OCI-LY3 (cell line): ENCODE results near the gene CCDC38.

Experiments
- H2AFZ ChIP-seq: fragments of 200-600, 300-600 bp; shearing (Covaris generic); 2 replicates; pipeline ENCODE4 v1.6.0; 2014; ENCODE audit warnings: antibody characterized with exemption, low read depth, low read length
- H3K27ac ChIP-seq: fragments of 200-600, 300-600 bp; sonication (generic); 2 replicates; pipeline ENCODE4 v1.5.1; 2014; ENCODE audit warnings: mild to moderate bottlenecking, low read length, moderate library complexity, mixed read lengths
- H3K27me3 ChIP-seq: fragments of 200-600, 300-600 bp; sonication (generic); 2 replicates; pipeline ENCODE4 v1.6.1; 2014; ENCODE audit warnings: low read depth, low read length, mixed read lengths
- H3K36me3 ChIP-seq: fragments of 200-600, 300-600 bp; sonication (generic); replicated peaks from 2 replicates; pipeline ENCODE3; 2014; ENCODE audit warnings: low read depth, low read length, mixed read lengths
- H3K4me1 ChIP-seq: fragments of 300-600, 200-600 bp; sonication (generic); 2 replicates; pipeline ENCODE4 v1.6.1; 2014; ENCODE audit warnings: low read length, mixed read lengths
- H3K4me2 ChIP-seq: fragments of 200-600, 300-600 bp; sonication (generic); 2 replicates; pipeline ENCODE4 v1.6.1; 2014; ENCODE audit warnings: low read length, mixed read lengths
- H3K4me3 ChIP-seq: fragments of 300-600, 200-600 bp; sonication (generic); 2 replicates; pipeline ENCODE4 v1.5.1; 2014; ENCODE audit warnings: antibody characterized with exemption, mild to moderate bottlenecking, low read length, moderate library complexity
- H3K79me2 ChIP-seq: fragments of 300-600, 200-600 bp; shearing (Covaris generic); 2 replicates; pipeline ENCODE4 v1.6.1; 2014; ENCODE audit warnings: mild to moderate bottlenecking, low read length, mixed read lengths
- H3K9ac ChIP-seq: fragments of 300-600, 200-600 bp; shearing (Covaris generic); 2 replicates; pipeline ENCODE4 v1.6.0; 2014; ENCODE audit warnings: mild to moderate bottlenecking, low read length, moderate library complexity
- H3K9me3 ChIP-seq: fragments of 200-600, 300-600 bp; shearing (Covaris generic); 2 replicates; pipeline ENCODE4 v1.6.1; 2014; ENCODE audit warnings: low read length, mixed read lengths; ENCODE audit not compliant: insufficient read depth
- H4K20me1 ChIP-seq: fragments of 200-600, 300-600 bp; sonication (generic); 2 replicates; pipeline ENCODE4 v1.6.1; 2016; ENCODE audit warnings: low read length, mixed read lengths; ENCODE audit not compliant: insufficient read depth
- EZH2phosphoT487 ChIP-seq: fragments of 200-600 bp; shearing (Covaris generic); IDR thresholded peaks from 2 replicates; pipeline ENCODE4 v1.6.1; 2018; ENCODE audit warnings: antibody characterized with exemption, mixed run types, low read depth
- TF ChIP-seq, protein P1 (sequence below): fragments of 200-600, 300-600 bp; sonication (generic); IDR thresholded peaks from 2 replicates; pipeline ENCODE4 v1.5.1; 2014; ENCODE audit warnings: antibody characterized with exemption, low read length, low read depth

The CCDC38 gene

DNA sequence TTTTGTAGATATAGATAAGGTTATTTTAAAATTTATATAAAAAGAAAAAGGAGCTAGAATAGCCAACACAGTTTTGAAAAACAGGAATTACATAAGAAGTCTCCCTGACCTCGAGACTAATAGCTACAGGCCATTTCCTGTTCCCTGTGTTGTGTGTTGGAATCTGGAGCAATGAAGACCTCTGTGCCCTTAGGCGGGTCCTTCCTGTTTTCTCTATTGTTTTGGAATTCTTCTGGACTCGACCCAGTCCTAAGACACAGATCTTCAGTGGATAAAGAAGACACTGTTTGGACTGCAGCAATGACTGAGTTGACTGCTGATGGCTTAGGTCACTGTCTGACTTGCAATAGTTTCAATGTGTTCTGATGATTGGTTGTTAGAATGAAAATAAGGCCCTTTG is 57.4 kb downstream of the CCDC38 start:
- H3K9ac ChIP-seq = no peak overlapping the region
- TF ChIP-seq, protein P1, sequence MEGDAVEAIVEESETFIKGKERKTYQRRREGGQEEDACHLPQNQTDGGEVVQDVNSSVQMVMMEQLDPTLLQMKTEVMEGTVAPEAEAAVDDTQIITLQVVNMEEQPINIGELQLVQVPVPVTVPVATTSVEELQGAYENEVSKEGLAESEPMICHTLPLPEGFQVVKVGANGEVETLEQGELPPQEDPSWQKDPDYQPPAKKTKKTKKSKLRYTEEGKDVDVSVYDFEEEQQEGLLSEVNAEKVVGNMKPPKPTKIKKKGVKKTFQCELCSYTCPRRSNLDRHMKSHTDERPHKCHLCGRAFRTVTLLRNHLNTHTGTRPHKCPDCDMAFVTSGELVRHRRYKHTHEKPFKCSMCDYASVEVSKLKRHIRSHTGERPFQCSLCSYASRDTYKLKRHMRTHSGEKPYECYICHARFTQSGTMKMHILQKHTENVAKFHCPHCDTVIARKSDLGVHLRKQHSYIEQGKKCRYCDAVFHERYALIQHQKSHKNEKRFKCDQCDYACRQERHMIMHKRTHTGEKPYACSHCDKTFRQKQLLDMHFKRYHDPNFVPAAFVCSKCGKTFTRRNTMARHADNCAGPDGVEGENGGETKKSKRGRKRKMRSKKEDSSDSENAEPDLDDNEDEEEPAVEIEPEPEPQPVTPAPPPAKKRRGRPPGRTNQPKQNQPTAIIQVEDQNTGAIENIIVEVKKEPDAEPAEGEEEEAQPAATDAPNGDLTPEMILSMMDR = no peak
- TF ChIP-seq EZH2phosphoT487 = no peak
- no peaks in the 10 kb centered on the region for H4K20me1 ChIP-seq
- no peak overlapping the region for H3K4me2 ChIP-seq
- no peak overlapping the region for H2AFZ ChIP-seq
- peaks cover 4% of the 10 kb centered on the region; the same call in 1 of the 2 replicates for H3K9me3 ChIP-seq
- H3K4me1 ChIP-seq = no peaks in the 10 kb centered on the region
- no peaks in the 10 kb centered on the region for H3K36me3 ChIP-seq
- no peak overlapping the region for H3K27ac ChIP-seq
- H3K4me3 ChIP-seq = no peak overlapping the region
- H3K27me3 ChIP-seq = no peaks in the 10 kb centered on the region
- no peaks in the 10 kb centered on the region for H3K79me2 ChIP-seq

DNA sequence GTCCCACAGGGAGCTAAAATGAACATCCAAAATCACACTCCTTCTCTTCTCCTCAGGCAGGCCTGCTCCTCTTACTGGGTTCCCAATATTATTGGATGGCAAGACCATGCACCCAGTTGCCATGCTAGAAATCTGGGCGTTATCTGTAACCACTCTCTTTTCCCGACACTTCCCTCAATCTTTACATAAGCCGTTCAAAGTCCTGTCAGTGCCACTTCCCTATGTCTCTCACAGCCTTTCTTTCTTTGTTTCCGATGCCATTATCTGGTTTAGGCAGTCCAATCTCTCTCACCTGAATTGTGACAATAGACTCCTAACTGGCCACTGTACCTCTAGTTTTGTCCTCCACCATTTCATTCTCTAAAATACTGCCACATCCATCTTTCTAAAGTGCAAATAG is 59.5 kb downstream of the CCDC38 start:
- TF ChIP-seq, protein P1 = no peak
- no peak for TF ChIP-seq EZH2phosphoT487

DNA sequence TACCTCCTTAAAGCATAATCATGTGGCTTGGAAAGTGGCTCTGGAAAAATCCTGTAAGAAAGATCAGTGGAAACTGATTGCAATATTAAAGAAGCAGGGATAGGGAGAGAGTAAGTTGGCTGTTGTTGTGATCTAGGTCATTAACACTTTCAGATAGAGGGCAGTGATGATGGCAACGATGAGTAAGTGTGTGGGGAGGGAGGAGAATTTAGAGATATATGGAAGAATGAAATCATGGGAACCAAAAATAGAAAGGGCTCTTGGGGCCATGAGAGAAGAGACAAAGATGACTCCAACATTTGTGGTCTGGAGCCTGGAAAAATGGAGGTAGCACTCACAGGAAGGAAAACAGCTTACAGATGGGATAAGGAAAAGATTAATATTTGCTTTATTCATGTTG is 60.3 kb downstream of the CCDC38 start:
- no peak overlapping the region for H3K4me3 ChIP-seq
- peaks cover 4% of the 10 kb centered on the region; the same call in 1 of the 2 replicates for H3K9me3 ChIP-seq
- no peaks in the 10 kb centered on the region for H4K20me1 ChIP-seq
- H3K27me3 ChIP-seq = no peaks in the 10 kb centered on the region
- H3K4me1 ChIP-seq = no peaks in the 10 kb centered on the region
- H2AFZ ChIP-seq = no peak overlapping the region
- TF ChIP-seq, protein P1 = no peak
- H3K79me2 ChIP-seq = no peaks in the 10 kb centered on the region
- no peak overlapping the region for H3K27ac ChIP-seq
- no peak overlapping the region for H3K9ac ChIP-seq
- no peak overlapping the region for H3K4me2 ChIP-seq
- H3K36me3 ChIP-seq = no peaks in the 10 kb centered on the region

More for the DNA sequence above, 59.5 kb downstream of the CCDC38 start:
- Histone ChIP-seq H3K4me1 (no peaks in the 10 kb centered on the region), H3K27ac (no peak overlapping the region), H3K9me3 (peaks cover 4% of the 10 kb centered on the region; the same call in 1 of the 2 replicates), H3K27me3 (no peaks in the 10 kb centered on the region), H4K20me1 (no peaks in the 10 kb centered on the region), H3K9ac (no peak overlapping the region), H2AFZ (no peak overlapping the region), H3K4me2 (no peak overlapping the region), H3K36me3 (no peaks in the 10 kb centered on the region), H3K79me2 (no peaks in the 10 kb centered on the region), H3K4me3 (no peak overlapping the region)

DNA sequence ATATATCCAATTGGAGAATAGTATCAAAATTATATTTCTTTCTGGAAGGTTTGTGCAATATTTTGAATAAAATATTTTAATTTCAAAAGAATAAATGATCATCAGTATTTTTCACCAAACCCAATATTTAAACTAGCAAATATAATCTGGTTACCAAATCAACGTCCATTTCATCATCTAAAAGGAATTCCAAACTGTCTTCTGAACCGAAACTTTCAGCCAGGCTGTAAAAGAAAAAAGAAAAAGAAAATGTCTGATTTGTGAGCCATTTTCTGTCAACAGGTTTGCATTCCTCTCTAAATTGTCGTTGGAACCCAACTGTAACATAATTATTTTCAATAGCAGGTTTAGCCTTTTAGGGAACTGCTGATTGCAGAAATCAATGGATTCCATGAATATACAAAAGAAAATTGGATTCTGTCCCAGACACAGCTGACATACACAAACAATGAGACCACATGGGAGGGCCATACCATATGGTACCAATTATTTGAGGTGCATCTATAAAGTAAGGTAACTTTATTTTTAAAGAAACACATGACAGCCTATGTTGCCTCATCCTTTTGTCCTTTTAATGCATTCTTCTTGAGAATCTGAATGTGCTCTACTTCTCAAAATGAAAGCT is 61.0 kb downstream of the CCDC38 start:
- no peak overlapping the region for H3K27ac ChIP-seq
- TF ChIP-seq, protein P1 = no peak
- no peak for TF ChIP-seq EZH2phosphoT487

More for the DNA sequence above, 61.0 kb downstream of the CCDC38 start:
- Histone ChIP-seq H3K27me3 (no peaks in the 10 kb centered on the region), H3K4me1 (no peaks in the 10 kb centered on the region), H3K79me2 (no peaks in the 10 kb centered on the region), H3K9ac (no peak overlapping the region), H3K36me3 (no peaks in the 10 kb centered on the region), H3K4me3 (no peak overlapping the region), H2AFZ (no peak overlapping the region), H4K20me1 (no peaks in the 10 kb centered on the region), H3K4me2 (no peak overlapping the region), H3K9me3 (peaks cover 4% of the 10 kb centered on the region; the same call in 1 of the 2 replicates)
